ENCODE data around the gene COG5. TPM values are rescaled to one million over a fixed set of nuclear protein-coding genes. Genes with fewer than 3 reads are reported as not detected.

The COG5 gene
- total RNA-seq, 1 donor from 2014 or later = 55.2 TPM

DNA sequence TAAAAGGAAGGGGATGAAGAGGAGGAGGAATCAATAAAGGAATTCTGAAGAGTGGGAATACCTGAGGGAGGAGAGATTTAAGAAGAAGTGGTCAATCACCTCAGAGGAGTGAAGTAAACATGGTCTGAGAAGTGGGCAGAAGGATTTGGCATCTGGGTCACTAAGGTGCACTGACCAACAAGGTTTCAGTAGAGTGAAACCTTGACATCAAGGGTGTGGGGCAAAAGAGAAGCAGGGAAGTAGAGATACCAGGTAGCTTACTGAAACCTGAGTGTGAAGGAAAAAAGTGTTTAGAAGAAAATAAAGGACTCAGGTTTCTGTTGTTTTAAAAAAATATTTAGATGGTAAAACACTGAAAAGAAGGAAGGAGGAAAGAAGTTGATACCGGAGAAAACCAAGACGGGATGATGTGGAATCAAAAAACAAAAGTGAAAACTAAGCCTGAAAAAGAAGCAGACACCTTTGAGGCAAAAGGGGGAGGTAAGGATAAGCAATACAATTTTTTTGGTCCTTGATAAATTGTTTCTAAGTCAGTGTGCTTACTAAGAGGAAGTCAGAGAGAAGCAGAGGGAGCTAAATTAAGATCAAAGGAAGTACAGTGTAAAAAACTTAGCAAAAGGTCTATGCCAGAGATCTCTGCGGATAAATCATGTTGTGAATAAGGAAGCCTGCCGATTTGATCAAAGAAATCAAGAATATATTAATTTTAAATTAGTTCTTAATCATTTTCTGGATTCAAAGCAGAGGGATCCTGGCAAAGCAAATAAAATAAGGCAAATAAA, 231.0 kb downstream of the COG5 start:
- DNase-seq (ENCODE audit: low read depth) = no peak

DNA sequence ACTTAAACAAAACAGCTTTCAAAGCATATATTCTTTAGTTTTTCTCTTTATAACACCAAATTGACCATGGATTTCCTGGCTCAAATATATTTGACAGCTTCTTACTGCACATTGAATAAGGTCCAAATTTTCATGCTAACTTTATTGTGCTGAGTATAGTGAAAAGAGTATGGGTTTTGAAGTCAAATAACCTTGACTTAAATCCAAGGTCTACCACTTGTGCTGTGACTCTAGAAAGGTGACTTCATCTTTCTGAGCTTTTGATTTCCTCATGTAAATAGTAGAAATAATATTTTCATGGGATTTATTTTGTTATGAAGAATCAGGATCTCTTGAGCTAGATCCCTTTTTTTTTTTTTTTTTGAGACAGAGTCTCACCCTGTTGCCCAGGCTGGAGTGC, 233.2 kb downstream of the COG5 start:
- DNase-seq (ENCODE audit: low read depth) = no peak

GRCh38 chr7:107327986-107328569, 235.6 kb downstream of the COG5 start:
- peak; percentile 83 for DNase-seq (ENCODE audit: low read depth)

GRCh38 chr7:107326061-107326460, 237.7 kb downstream of the COG5 start:
- DNase-seq (ENCODE audit: low read depth) = no peak

DNA sequence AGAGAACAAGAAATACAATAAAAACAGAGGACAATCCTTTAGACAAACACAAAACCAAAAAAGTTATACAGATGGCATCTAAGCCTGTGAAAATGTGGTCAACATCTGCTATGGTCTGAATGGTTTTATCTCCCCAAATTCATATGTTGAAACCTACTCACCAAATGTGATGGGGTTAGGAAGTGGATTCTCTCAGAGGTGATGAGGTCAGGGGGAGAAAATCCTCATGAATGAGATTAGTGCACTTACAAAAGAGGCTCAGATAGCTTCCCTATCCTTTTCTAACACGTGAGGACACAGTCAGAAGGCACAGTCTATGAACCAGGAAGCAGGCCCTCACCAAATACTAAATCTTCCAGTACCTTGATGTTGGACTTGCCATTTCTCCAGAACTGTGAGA, 241.7 kb downstream of the COG5 start:
- DNase-seq (ENCODE audit: low read depth) = no peak

- DNase-seq (ENCODE audit: low read depth) = no peak
These were observed 242.1 kb downstream of the COG5 start for GRCh38 chr7:107321611-107322010.

GRCh38 chr7:107319724-107320228, 243.9 kb downstream of the COG5 start:
- DNase-seq (ENCODE audit: low read depth) = no peak

GRCh38 chr7:107318523-107319160, 245.1 kb downstream of the COG5 start:
- no peak for DNase-seq (ENCODE audit: low read depth)

DNA sequence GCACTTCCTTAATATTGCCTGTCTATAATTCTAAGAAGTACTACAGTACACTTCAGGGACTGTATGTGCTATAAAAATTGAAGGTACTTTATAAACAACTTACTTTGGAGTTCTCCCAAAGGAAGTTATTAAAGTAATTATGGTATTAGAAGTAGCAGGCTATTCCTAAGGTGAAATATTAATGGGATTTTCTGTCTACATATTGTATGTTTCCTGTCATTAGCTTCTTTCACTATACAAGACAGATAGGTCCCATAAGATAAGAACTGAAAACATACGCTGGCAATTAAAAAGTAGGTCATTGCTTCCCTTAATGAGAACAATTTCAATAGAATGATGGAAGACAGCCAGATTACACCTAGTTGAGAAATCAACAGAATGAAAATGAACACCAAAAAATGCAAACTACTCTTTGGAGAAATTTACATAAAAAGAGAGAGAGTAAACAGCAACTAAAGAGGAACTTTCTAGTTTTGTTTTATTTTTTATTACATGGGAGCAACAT, 248.0 kb downstream of the COG5 start:
- DNase-seq (ENCODE audit: low read depth) = no peak

- DNase-seq (ENCODE audit: low read depth) = no peak
These were observed 250.4 kb downstream of the COG5 start for GRCh38 chr7:107313355-107313754.

DNA sequence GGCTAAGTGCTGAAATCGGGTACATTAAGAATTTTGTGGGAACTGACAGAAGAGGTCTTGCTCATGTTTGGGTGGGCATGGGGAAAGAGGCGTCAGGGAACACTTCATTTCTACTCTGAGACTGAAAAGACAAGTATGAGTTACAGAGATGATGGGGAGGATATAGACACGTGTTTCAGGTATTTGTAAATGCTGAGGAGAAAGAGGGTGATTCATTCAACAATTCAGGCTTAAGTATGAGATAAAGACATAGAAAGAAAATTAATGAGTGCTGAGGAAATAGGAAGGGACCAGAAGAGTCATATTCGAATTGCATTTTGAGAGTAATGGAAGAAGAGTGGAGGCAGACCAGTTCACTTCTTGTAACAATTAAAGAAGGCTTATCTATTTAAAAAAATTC, 251.3 kb downstream of the COG5 start:
- no peak for DNase-seq (ENCODE audit: low read depth)

GRCh38 chr7:107309296-107309695, 254.4 kb downstream of the COG5 start:
- DNase-seq (ENCODE audit: low read depth) = no peak

DNA sequence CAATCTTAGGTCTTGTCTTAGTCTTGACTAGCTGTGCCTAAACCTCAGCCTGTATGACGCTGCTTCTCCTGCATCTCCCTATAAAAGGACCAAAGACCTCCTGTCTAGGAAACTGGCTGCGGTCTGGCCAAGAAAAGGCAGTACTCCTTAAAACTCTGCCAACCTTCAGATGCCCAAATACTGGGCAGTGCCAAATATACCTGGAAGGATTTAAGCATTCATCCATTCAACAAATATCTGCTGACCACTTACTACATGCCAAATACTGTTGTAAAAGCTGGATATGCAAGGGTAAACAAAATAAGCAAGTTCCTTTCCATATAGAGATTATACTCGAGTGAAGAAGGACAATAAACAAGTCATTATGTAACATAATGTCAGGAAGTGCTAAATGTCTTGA, 259.1 kb downstream of the COG5 start:
- no peak for DNase-seq (ENCODE audit: low read depth)

GRCh38 chr7:107304063-107304462, 259.7 kb downstream of the COG5 start:
- DNase-seq (ENCODE audit: low read depth) = no peak

DNA sequence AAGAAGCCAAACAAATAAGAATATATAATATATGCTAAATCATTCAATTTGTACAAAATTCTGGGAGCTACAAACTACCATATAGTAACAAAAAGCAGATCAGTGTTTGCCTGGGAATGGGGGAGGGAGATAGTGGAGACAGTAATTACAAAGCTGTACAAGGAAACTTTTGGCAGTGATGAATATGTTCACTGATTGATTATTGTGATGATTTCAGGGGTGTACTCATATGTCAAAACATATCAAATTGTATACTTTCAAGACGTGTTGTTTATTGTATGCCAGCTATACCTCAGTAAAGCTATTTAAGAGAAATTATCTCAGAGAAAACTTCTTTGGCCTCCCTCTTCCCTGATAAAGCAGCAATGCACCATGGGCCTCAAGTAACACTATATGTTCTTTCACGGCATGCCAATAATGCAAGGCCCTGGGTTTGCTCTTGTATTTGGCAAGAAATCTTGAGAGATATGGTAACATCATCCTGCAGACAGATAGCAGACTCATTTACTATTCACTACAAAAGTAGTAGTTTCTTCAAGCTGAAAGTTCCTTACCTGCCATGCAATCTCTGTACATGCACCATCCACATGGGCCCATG, 261.4 kb downstream of the COG5 start:
- DNase-seq (ENCODE audit: low read depth) = no peak

DNA sequence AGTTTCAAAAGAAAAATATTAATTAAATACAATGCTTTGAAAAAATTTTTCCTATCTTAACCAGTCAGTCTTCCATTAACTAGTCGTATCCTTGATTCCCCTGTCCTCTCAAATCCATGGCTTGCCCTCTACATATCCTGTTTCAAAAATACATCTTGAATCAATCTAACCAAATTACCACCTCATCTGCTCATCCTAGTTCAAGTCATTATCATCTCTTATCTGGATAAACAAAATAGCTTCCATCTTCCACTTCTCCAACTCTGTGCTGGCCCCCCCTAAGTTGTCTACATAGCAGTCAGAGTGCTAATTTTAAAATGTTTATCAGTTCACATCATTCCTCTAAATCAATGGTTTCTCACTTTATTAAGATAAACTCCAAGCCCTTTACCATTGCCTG, 269.5 kb downstream of the COG5 start:
- DNase-seq (ENCODE audit: low read depth) = no peak

DNA sequence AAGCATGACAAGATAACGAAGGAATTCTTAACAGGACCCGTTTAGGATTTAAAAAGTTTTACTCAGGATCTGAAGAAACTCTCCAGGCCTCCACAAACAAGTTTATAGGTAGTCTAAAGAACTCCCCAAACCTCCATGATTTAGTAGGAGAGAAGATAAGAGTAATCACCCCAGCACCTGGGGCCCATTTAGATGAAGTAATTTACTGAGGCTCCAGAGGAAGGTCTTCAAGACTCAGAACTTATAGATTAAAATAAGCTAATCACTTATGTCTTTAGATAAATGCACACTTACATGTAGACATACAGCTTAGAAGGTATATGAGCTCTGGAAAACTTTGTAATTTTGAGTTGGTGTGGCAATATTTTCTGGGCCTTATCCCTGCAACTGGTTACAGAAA, 271.1 kb downstream of the COG5 start:
- no peak for DNase-seq (ENCODE audit: low read depth)

DNA sequence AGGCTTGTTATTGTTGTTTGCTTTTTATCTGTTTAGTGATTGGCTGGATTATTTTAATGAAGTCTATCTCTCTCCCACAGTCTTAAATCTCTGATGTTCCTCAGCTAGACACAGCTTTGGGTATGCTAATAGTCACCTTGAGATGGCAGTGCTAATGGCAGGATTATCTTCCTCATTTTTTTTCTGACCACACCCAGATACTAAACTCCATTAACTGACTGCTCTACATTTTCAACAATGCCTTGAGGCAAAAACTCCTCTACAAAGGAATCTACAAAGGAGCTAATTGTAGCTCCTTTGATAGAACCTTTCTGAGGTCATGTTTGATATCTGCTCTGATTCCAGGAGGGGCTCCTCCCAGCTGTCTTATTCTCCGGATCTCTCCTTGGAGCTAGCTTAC, 272.3 kb downstream of the COG5 start:
- peak; percentile 2 for DNase-seq (ENCODE audit: low read depth)

GRCh38 chr7:107286751-107287621, 276.7 kb downstream of the COG5 start:
- peak; percentile 5 for DNase-seq (ENCODE audit: low read depth)

DNA sequence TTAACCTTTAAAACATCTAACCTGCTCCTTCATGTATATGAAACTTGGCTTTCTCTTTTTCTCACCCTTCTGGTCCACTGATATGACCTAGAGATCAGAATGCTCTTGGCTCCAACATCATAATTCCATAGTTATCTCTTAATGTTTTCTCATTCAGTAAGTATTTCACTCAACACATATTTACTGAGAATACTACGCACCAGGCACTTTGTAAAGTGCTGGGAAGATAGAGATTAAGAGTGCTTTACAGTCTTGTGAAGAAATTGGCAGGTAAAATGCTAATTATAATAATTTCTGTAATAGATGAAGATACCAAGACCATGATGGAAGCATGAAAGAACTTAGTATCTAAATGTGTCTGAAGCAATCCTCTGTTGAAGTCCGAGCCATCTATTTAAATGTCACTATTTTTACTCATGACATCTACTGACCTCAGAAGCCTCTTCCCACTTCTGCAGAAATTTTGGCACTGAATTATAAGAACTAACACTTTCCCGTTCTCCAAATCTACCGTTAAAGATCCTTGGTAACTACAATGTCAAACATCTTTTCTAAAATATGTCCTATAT, 278.7 kb downstream of the COG5 start:
- DNase-seq (ENCODE audit: low read depth) = no peak

DNA sequence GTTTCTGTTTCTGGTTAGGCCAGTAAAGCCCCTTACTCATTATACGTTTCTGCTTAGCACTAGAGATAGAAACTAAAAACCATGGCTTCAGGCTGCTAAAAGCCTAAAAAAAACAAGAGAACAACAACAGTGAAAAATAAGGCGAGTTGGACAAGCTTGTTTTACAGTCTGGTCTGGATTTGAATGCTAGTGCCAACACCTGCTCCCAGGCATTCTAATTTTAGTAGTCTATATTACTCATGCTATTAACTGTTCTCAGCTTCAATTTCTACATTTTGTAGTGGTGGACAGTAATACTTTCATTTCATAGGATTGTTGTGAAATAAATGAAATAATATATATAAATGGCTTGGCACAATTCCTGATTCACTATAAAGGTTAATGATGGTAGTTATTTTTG, 286.4 kb downstream of the COG5 start:
- DNase-seq (ENCODE audit: low read depth) = no peak
